ENCODE measurements around the gene SAXO2. TPM values are rescaled to one million over a fixed set of nuclear protein-coding genes. Genes with fewer than 3 reads are reported as not detected.
A peak's percentile ranks its signal among the peaks of the same experiment; 100 is the strongest.
"Not testable (repeated sequence)": the region's sequence is repeated elsewhere in the genome, so short reads cannot be mapped to it uniquely, and the experiment has no call there.

The SAXO2 gene
- total RNA-seq, 2 donors from 2014 or later = 2.1 to 5.8 TPM

- intact Hi-C loops (cut with DNase I); DNase-seq (ENCODE audit: low spot score): not testable (repeated sequence)
Measured at GRCh38 chr15:82282386-82282785, 19.8 kb downstream of the SAXO2 start.

GRCh38 chr15:82284381-82284780, 21.8 kb downstream of the SAXO2 start:
- not testable (repeated sequence) for DNase-seq (ENCODE audit: low spot score)

GRCh38 chr15:82286475-82286874, 23.9 kb downstream of the SAXO2 start:
- DNase-seq (ENCODE audit: low spot score); intact Hi-C loops (cut with DNase I): not testable (repeated sequence)

More at GRCh38 chr15:82284381-82284780, 21.8 kb downstream of the SAXO2 start:
- intact Hi-C loops (cut with DNase I) = not testable (repeated sequence)

GRCh38 chr15:82288202-82288601, 25.6 kb downstream of the SAXO2 start:
- intact Hi-C loops (cut with DNase I); DNase-seq (ENCODE audit: low spot score): not testable (repeated sequence)

- no peak for DNase-seq (ENCODE audit: low spot score)
- intact Hi-C loops (cut with DNase I) = no loop called here
Measured at GRCh38 chr15:82292271-82292670, 29.7 kb downstream of the SAXO2 start.

GRCh38 chr15:82294061-82294690, 31.6 kb downstream of the SAXO2 start:
- no peak for DNase-seq (ENCODE audit: low spot score)
- intact Hi-C loops (cut with DNase I) = no loop called here

GRCh38 chr15:82297546-82297945, 34.9 kb downstream of the SAXO2 start:
- no peak for DNase-seq (ENCODE audit: low spot score)
- intact Hi-C loops (cut with DNase I) = no loop called here

GRCh38 chr15:82298032-82298431, 35.4 kb downstream of the SAXO2 start:
- intact Hi-C loops (cut with DNase I) = no loop called here
- no peak for DNase-seq (ENCODE audit: low spot score)

GRCh38 chr15:82298520-82298919, 35.9 kb downstream of the SAXO2 start:
- intact Hi-C loops (cut with DNase I) = no loop called here
- DNase-seq (ENCODE audit: low spot score) = no peak

GRCh38 chr15:82299511-82299914, 36.9 kb downstream of the SAXO2 start:
- intact Hi-C loops (cut with DNase I); DNase-seq (ENCODE audit: low spot score): not testable (repeated sequence)

GRCh38 chr15:82300326-82300725, 37.7 kb downstream of the SAXO2 start:
- DNase-seq (ENCODE audit: low spot score); intact Hi-C loops (cut with DNase I): not testable (repeated sequence)

- intact Hi-C loops (cut with DNase I) = no loop called here
- DNase-seq (ENCODE audit: low spot score) = no peak
Measured at GRCh38 chr15:82300883-82301282, 38.3 kb downstream of the SAXO2 start.

- intact Hi-C loops (cut with DNase I) = no loop called here
- DNase-seq (ENCODE audit: low spot score) = peak; percentile 68
Measured at GRCh38 chr15:82301296-82302016, 38.8 kb downstream of the SAXO2 start.

GRCh38 chr15:82303956-82304777, 41.5 kb downstream of the SAXO2 start:
- DNase-seq (ENCODE audit: low spot score) = peak; percentile 72
- intact Hi-C loops (cut with DNase I) = no loop called here

GRCh38 chr15:82304778-82305090, 42.1 kb downstream of the SAXO2 start:
- peak; percentile 59 for DNase-seq (ENCODE audit: low spot score)
- intact Hi-C loops (cut with DNase I) = no loop called here

GRCh38 chr15:82305621-82306048, 43.0 kb downstream of the SAXO2 start:
- DNase-seq (ENCODE audit: low spot score) = peak; percentile 70
- intact Hi-C loops (cut with DNase I) = no loop called here

- peak; percentile 69 for DNase-seq (ENCODE audit: low spot score)
- intact Hi-C loops (cut with DNase I) = no loop called here
Measured at GRCh38 chr15:82306791-82307713, 44.4 kb downstream of the SAXO2 start.

GRCh38 chr15:82307714-82308081, 45.1 kb downstream of the SAXO2 start:
- no peak for DNase-seq (ENCODE audit: low spot score)
- intact Hi-C loops (cut with DNase I) = no loop called here

- no peak for DNase-seq (ENCODE audit: low spot score)
- intact Hi-C loops (cut with DNase I) = no loop called here
Measured at GRCh38 chr15:82309802-82310201, 47.2 kb downstream of the SAXO2 start.

Data from posterior vena cava (tissue), 2 donors.